Uterus (tissue), 4 donors: ENCODE data around the gene RALA. TPM values are rescaled to one million over a fixed set of nuclear protein-coding genes. Genes with fewer than 3 reads are reported as not detected.

Experiments used
- DNase-seq, 2 donors: peaks; one replicate each; pipeline ENCODE4 v3.0.0-alpha.2; 2019 to 2020
- H3K27ac ChIP-seq, 2 donors: fragments of 200-600 bp; sonication (generic); 1 replicate in 1 of 2; 2 replicates in 1 of 2; pipeline ENCODE4 v1.5.1; 2016 to 2018
- H3K27me3 ChIP-seq, 2 donors: fragments of 200-600 bp; sonication (generic); one replicate each; pipeline ENCODE4 v1.5.1; 2018 to 2019; ENCODE audit warnings: control low read depth in 1 of 2
- H3K36me3 ChIP-seq, 2 donors: fragments of 200-600 bp; sonication (generic); one replicate each; pipeline ENCODE4 v1.5.1; 2019; ENCODE audit warnings: control low read depth in 1 of 2
- H3K4me1 ChIP-seq, 2 donors: fragments of 200-600 bp; sonication (generic); one replicate each; pipeline ENCODE4 v1.5.1; 2018 to 2019; ENCODE audit warnings: control low read depth in 1 of 2
- H3K4me3 ChIP-seq, 2 donors: fragments of 200-600 bp; sonication (generic); 1 replicate in 1 of 2; 2 replicates in 1 of 2; pipeline ENCODE4 v1.5.1; 2018 to 2019; ENCODE audit warnings: mild to moderate bottlenecking in 1 of 2
- H3K9me3 ChIP-seq, 2 donors: fragments of 200-600 bp; sonication (generic); one replicate each; pipeline ENCODE4 v1.5.1; 2019; ENCODE audit warnings: control low read depth in 1 of 2
- CTCF ChIP-seq, 4 experiments: fragments of 200-600 bp in 2 of 4; fragments of 450-650 bp in 2 of 4; sonication (generic) in 2 of 4; IDR thresholded peaks; one replicate each; pipeline ENCODE4 v1.5.1; 2016 to 2019; ENCODE audit warnings: antibody characterized with exemption in 4 of 4, mild to moderate bottlenecking in 2 of 4, moderate library complexity in 1 of 4
- POLR2A ChIP-seq, 2 donors: fragments of 450-650 bp; IDR thresholded peaks; one replicate each; pipeline ENCODE4 v1.6.1; 2016; ENCODE audit warnings: antibody characterized with exemption in 2 of 2, mild to moderate bottlenecking in 1 of 2, moderate library complexity in 1 of 2
- intact Hi-C: fragments of 100-400 bp; cut with DNase I; formaldehyde crosslinking; loops from one replicate; pipeline ENCODE4 v1.15.1; 2023; ENCODE audit warnings: low total_unique reads
- total RNA-seq, 4 donors: library from RNA; depleted of rRNA in 3 of 4; stranded (reverse); fragments of >200 nt in 3 of 4; gene quantifications; one replicate each; pipeline versions ENCODE4 v1.1.0 to v1.2.4, GENCODE V29; 2014 to 2023
- donor health status: DM: yes; HTN: yes; CAD: no.

The RALA gene
- total RNA-seq, 4 donors from 2014 or later, result 7.4 to 31.1 (median 17.6) TPM

GRCh38 chr7:39582536-39582935 is 40.8 kb upstream of the RALA start:
- H3K4me1 ChIP-seq, result no peaks in the 10 kb centered on the region
- no peak for TF ChIP-seq CTCF (IDR thresholded peaks at IDR 0.05)
- no peak for TF ChIP-seq POLR2A (IDR thresholded peaks at IDR 0.05)
- H3K36me3 ChIP-seq, result no peaks in the 10 kb centered on the region
- no peak overlapping the region for H3K27ac ChIP-seq
- no peak for DNase-seq
- no peaks in the 10 kb centered on the region for H3K9me3 ChIP-seq
- intact Hi-C loops, result no loop called here
- no peaks in the 10 kb centered on the region for H3K27me3 ChIP-seq
- H3K4me3 ChIP-seq, result no peak overlapping the region

GRCh38 chr7:39583539-39583938 is 39.8 kb upstream of the RALA start:
- H3K9me3 ChIP-seq, result no peaks in the 10 kb centered on the region
- no peaks in the 10 kb centered on the region for H3K27me3 ChIP-seq
- H3K4me3 ChIP-seq, result no peak overlapping the region
- H3K36me3 ChIP-seq, result no peaks in the 10 kb centered on the region
- intact Hi-C loops, result no loop called here
- DNase-seq, result no peak
- no peak overlapping the region for H3K27ac ChIP-seq
- no peak for TF ChIP-seq POLR2A (IDR thresholded peaks at IDR 0.05)
- TF ChIP-seq CTCF (IDR thresholded peaks at IDR 0.05), result no peak
- H3K4me1 ChIP-seq, result no peaks in the 10 kb centered on the region

GRCh38 chr7:39587393-39587792 is 36.0 kb upstream of the RALA start:
- Histone ChIP-seq H3K27ac (no peak overlapping the region), H3K4me1 (no peaks in the 10 kb centered on the region), H3K36me3 (no peaks in the 10 kb centered on the region), H3K9me3 (no peaks in the 10 kb centered on the region), H3K27me3 (no peaks in the 10 kb centered on the region), H3K4me3 (no peak overlapping the region)
- TF ChIP-seq POLR2A (IDR thresholded peaks at IDR 0.05) (no peak), CTCF (IDR thresholded peaks at IDR 0.05) (no peak)
- intact Hi-C loops, result no loop called here
- no peak for DNase-seq

GRCh38 chr7:39588416-39588815 is 35.0 kb upstream of the RALA start:
- TF ChIP-seq CTCF (IDR thresholded peaks at IDR 0.05) (no peak), POLR2A (IDR thresholded peaks at IDR 0.05) (no peak)
- no peak overlapping the region for H3K27ac ChIP-seq
- H3K27me3 ChIP-seq, result no peaks in the 10 kb centered on the region
- no peak overlapping the region for H3K4me3 ChIP-seq
- intact Hi-C loops, result no loop called here
- no peaks in the 10 kb centered on the region for H3K9me3 ChIP-seq
- H3K4me1 ChIP-seq, result no peaks in the 10 kb centered on the region
- H3K36me3 ChIP-seq, result no peaks in the 10 kb centered on the region
- no peak for DNase-seq

GRCh38 chr7:39589323-39590111 is 33.9 kb upstream of the RALA start:
- Histone ChIP-seq H3K4me1 (no peaks in the 10 kb centered on the region), H3K9me3 (no peaks in the 10 kb centered on the region), H3K27ac (no peak overlapping the region), H3K4me3 (no peak overlapping the region), H3K36me3 (no peaks in the 10 kb centered on the region), H3K27me3 (no peaks in the 10 kb centered on the region)
- DNase-seq, result no peak
- intact Hi-C loops, result no loop called here
- no peak for TF ChIP-seq POLR2A (IDR thresholded peaks at IDR 0.05)
- TF ChIP-seq CTCF (IDR thresholded peaks at IDR 0.05), result no peak
